Astrocyte of the cerebellum (primary cell): Measurements from ENCODE around the gene ADGRG2.

Experiments
- DNase-seq: peaks from one replicate; pipeline ENCODE4 v3.0.0-alpha.2; 2011; ENCODE audit warnings: low read depth
- H3K4me3 ChIP-seq: 2 replicates; pipeline ENCODE4 v1.5.1; 2011; ENCODE audit warnings: mild to moderate bottlenecking, low read depth, low read length, moderate library complexity
- in situ Hi-C: cut with HindIII; loops from 2 replicates; pipeline ENCODE4 v1.10.0; 2017; ENCODE audit warnings: low sequenced_read_pairs
- TF ChIP-seq, protein P1 (sequence below): IDR thresholded peaks from 2 replicates; pipeline ENCODE4 v1.5.1; 2012; ENCODE audit warnings: low read length, low read depth, moderate library complexity, mild to moderate bottlenecking; ENCODE audit errors: missing control alignments

Gene ADGRG2

DNA sequence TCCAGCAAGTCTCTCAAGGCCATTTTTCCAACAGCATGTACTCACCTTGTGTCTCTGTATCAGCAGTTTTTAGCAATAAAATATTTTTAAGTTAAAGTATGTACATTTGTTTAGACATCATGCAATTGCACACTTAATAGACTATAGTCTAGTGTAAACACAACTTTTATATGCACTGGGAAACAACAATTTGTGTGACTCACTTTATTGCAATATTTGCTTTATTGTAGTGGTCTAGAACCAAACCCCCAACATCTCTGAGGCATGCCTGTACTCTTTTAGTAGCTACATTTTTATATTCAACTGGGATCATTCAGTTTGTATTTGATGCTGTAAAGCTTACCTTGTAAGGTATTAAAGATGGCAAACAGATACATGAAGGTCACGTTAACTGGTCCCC lies 123.6 kb downstream of the ADGRG2 start:
- in situ Hi-C loops: no loop called here
- H3K4me3 ChIP-seq: no peak overlapping the region
- no peak for DNase-seq
- TF ChIP-seq, protein P1, sequence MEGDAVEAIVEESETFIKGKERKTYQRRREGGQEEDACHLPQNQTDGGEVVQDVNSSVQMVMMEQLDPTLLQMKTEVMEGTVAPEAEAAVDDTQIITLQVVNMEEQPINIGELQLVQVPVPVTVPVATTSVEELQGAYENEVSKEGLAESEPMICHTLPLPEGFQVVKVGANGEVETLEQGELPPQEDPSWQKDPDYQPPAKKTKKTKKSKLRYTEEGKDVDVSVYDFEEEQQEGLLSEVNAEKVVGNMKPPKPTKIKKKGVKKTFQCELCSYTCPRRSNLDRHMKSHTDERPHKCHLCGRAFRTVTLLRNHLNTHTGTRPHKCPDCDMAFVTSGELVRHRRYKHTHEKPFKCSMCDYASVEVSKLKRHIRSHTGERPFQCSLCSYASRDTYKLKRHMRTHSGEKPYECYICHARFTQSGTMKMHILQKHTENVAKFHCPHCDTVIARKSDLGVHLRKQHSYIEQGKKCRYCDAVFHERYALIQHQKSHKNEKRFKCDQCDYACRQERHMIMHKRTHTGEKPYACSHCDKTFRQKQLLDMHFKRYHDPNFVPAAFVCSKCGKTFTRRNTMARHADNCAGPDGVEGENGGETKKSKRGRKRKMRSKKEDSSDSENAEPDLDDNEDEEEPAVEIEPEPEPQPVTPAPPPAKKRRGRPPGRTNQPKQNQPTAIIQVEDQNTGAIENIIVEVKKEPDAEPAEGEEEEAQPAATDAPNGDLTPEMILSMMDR: no peak

DNA sequence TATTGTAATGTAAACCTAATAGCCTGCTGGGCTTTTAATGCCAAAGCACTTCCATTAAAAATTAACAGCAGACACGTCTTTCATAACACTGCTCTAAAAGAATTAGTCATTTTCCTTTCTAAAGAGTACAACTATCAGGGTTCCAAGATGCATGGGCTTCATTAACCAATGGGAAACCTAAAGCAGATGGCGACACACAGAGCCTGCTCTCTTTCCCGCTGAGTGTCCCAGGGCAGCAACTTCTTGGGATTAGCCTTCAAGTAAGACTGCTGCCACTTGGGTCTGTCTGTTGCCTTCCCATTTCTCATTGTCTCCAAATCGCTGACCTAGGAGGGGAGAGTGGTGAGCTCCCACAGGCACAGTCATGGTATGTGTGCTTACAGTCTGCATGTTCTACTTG lies 124.4 kb downstream of the ADGRG2 start:
- TF ChIP-seq, protein P1: no peak
- no peak overlapping the region for H3K4me3 ChIP-seq
- no peak for DNase-seq
- in situ Hi-C loops: no loop called here

DNA sequence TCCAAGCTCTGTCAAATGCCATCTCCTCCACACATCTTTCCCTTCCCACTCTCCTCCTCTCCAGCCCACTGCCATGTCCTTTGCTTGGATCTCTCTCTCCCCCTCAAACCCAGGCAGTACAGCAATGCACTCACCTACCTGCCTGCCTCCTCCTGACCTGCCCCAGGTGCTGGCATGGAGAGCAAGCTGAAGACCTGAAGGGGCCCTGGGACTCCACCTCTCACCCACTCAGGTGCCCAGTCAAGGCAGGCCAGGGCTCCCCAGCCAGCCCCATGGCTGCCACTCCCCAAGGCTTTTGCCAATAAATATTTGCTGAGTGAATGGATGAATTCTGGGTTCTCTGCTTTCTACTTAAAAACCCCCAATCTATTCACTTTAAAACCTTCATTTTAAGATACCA lies 125.7 kb downstream of the ADGRG2 start:
- in situ Hi-C loops: no loop called here
- H3K4me3 ChIP-seq: no peak overlapping the region
- DNase-seq: no peak
- TF ChIP-seq, protein P1: no peak

DNA sequence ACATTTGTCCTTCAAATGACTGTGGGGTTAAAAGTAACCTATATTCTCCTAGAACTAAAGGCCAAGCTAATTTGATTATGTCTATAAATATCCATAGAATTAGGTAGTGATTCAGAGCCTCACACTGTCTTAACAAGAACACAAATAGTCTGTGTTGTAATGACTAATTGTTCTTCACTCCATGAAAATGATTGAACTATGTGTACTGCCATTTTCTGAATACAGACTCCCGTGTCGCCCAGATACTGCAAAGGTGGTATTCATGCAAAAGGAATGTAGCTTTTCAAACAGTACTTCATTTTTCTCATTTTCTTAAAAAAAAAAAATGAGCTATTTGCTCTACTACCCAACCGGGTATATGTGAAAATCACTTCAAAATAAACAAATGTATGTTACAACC lies 127.0 kb downstream of the ADGRG2 start:
- H3K4me3 ChIP-seq: no peak overlapping the region
- DNase-seq: no peak
- TF ChIP-seq, protein P1: no peak
- in situ Hi-C loops: no loop called here

DNA sequence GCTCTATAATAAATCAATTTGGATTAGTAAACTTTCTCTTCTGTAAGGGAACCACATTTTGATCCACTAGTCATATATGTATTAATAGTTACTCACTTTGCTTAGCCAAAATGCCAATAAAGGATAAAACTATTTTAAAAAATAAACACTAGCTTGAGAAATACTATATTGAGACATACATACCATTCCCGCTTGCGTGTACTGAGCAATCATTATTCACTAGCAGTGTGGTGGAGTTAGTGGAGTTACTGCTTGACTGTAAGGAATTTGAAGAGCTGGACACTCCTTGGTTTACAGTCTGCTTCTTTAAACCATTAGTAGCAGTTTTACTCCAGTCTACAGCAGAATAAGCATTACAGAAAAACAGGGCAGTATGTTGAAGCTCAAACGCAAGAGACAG lies 127.6 kb downstream of the ADGRG2 start:
- in situ Hi-C loops: no loop called here
- DNase-seq: no peak
- TF ChIP-seq, protein P1: no peak
- H3K4me3 ChIP-seq: no peak overlapping the region

DNA sequence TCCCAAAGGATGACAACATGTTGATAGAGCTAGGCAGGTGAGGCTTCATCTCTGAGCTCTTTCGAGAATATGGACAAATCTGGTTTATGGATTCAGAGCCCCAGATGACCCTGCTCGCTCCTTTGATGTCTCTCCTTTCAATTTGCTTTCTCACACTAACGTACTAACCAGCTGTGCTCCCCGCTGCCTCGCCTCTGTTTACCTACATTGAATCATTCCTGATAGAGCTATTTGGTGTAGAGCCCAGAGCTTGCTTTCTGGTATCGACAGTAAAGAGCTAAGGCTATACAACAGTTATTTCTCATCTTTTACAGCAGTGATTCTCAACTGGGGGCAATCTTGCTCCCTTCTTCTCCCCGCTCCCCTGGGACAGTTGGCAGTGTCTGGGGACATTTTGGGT lies 129.4 kb downstream of the ADGRG2 start:
- in situ Hi-C loops: no loop called here
- TF ChIP-seq, protein P1: no peak
- no peak for DNase-seq
- H3K4me3 ChIP-seq: no peak overlapping the region

DNA sequence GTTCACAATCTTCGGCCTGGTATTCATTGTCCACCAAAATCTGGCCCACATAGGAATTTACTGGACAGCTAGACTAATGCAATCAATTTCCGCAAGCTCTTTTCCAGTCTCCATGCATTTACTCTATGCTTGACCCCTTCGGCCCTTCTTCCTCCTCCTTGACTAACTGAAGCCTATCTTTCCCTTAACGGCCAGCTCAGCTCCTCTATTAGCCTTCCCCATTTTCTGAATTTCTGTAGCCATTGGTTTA lies 137.2 kb downstream of the ADGRG2 start:
- TF ChIP-seq, protein P1: no peak
- in situ Hi-C loops: no loop called here
- H3K4me3 ChIP-seq: peak overlapping the region; percentile 65
- DNase-seq: no peak
